HG03103 (cell line): ENCODE results near the gene ING3.

Experiments
- ATAC-seq: cut with Tn5 transposase; IDR thresholded peaks from one replicate; pipeline ENCODE4 v1.9.1; 2021; ENCODE audit warnings: low read depth; ENCODE audit not compliant: unreplicated experiment

The ING3 gene

GRCh38 chr7:120987683-120988590 lies 37.4 kb downstream of the ING3 start:
- peak; percentile 98 for ATAC-seq

- no peak for ATAC-seq
Observed at GRCh38 chr7:120988591-120989256, 38.1 kb downstream of the ING3 start, which contains the start of gene CPED1. Gene CPED1, plus strand, starts transcription at chr7:120988711. Its CDS starts 911 bp downstream, at chr7:120989622.

DNA sequence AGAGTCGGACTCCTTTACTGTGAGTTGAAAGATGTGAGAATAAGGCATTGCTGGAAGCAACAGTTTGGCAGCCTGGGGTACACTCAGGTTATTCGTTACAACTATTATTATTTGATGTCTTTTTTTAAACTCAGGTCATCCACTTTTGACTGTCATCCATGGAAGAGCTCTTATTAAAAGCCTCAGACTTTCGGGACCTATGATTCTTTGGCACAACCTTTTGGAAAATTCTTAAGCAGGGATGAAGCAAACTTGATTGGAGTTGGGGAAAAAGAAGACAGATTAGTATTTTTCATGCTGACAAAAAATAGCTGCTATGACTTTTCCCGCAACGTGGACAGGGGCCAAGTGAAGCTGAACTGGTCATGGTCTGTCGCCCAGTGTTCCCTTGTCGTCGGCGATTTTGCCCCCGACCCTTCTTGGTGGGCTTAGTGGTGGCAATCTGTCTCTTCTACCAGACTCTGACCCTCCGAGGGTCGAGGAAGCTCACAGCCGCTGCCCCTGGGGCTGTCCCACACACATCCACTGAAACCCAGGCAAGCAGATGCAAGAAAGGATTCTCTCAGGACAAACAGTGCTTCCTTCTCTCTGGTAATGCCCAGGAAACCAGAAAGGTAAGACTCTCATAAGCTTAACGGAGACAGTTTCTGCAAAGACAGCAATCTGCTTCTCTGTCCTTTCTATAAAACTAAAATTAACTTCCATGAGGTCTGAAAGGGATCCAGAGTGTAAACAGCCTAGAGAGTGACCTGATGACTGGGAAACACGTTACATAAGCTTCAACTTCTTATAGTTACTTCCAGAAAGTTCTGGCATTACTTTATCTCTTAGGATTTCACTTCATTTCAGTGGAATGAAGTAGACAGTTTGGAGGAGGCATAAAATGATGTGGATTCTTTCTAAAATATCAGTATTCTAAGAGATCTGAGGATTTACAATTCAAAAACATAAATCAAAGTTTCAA lies 39.0 kb downstream of the ING3 start:
- no peak for ATAC-seq

DNA sequence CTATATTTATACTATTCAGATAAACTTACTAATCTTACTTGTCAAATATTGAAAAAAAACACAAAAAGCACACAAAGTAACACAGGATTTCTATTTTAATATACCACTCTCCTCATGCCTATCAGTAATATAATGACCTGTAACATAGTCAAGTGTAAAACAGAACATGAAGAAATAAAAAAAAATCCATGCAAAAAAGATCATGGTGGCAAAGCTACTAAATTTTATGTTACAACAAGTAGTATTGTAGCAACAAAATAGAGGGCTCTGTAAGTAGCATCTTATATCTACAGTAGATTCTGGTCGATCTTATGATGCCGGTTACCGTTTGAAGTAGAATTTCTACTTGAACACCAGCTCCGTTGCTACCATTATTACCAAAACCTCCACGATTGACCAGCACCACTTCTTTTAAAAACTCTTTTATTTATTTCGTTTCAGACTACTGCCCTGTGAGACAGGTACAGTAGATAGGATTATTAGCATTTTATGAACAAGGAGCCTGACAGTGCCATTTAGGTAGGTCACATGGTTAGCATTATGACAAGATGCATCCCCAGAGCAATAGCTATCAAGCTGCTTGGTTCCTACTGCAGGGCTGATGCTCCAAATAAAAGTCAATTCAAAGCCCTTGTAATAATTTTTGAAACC lies 40.0 kb downstream of the ING3 start:
- no peak for ATAC-seq

- no peak for ATAC-seq
Observed at GRCh38 chr7:120991161-120991560, 40.6 kb downstream of the ING3 start.

DNA sequence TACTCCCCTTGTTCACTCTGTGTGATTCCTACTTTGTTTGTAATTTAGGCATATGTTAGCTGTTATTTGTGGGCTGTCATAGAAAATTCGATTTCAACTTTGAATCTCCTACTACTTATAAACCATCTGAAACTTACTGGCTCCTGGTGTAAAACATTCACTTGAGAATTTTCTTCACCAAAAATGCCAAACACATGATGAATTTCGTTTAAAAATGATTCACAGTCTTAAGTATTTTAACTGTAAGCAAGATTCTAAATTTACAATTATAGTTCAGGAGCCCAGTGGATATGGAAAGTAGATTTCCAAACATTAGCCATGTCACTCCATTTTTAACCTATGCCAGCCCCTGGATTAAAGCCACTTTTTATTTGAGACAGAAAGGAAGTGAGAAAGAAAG lies 41.0 kb downstream of the ING3 start:
- no peak for ATAC-seq

GRCh38 chr7:120992272-120992964 lies 41.8 kb downstream of the ING3 start:
- no peak for ATAC-seq

DNA sequence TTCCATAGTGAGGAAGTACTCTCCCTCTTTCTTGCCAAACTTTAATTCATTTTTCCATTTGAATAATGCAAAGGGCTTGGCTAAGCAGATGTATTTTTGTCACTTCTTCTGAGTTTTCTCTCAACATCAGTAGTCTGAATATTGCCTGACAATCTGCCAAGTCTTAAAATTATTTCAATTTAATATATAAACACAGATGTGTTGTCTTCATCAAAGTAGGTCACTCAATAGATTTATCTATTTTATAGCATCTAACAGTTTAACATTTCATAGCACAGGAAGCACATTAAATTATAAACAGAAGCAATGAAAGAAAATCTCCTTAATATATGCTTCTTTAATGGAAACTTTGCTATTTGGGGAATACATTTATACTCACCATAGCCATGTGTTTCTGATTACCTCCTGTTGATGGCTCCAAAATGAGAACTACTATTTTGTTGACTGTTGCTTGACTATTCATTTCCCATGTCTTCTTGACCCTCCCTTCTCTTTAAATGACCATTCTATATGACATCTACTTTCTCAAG lies 42.5 kb downstream of the ING3 start:
- no peak for ATAC-seq

DNA sequence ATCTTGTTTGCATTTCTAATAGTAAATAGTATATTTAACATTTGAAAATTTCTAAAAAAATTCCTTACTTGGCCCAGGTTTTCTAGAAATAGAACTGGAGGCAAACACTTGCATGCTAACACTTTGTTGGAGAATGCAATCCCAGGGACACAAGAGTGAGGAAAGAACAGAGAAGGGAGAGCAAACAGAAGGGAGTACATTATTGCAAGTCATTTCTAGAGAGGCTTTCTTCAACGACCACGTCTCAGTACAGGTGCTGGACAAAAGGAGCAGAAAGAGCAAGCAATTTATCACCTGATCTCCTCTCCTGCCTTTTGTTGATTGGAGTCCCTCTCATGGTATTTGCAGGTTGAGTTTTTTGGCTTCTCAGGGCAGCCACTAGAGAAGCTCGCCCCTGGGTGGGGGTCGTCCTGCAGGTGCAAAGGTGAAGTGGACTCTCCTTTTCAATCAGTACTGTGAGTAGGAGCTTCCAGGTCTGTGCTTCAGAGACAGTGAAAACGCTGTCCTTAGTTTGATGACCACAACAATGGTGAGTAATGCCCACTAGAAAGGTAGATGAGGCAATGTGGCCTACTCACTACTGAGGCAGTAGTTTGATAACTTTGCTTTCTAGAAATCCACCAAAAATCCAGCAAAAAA lies 43.1 kb downstream of the ING3 start:
- ATAC-seq, result no peak

- ATAC-seq, result no peak
Observed at GRCh38 chr7:120994512-120995410, 44.2 kb downstream of the ING3 start.

GRCh38 chr7:120995654-120996053 lies 45.1 kb downstream of the ING3 start:
- no peak for ATAC-seq

DNA sequence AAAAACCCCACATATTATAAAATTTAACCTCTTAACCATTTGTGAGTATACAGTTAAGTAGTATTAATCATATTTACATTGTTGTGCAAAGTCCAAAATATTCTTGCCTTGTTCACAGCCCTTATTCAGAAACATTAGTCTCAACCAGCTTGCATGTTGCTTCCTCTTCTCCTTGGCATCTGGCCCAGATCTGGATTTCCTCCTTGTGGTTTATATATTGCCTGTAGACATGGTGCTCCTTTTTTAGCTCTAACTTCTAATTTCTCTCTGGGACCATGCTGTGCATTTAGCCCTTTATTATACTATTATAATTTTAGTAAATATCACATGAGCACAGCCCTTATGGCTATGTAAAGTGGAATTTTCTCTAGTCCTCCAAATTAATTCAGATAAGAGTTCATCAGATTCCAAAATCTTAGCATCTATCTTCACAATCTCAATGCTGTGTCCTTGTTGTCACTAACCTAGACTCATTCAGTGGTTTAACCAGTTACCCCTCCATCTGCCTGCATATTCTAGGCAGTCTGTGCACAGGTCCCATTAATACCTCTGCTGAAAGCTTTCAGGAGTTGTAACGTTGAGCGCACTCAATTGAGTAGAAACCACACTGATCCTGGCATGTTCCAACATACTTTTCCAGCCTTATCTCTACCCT lies 45.9 kb downstream of the ING3 start:
- no peak for ATAC-seq

DNA sequence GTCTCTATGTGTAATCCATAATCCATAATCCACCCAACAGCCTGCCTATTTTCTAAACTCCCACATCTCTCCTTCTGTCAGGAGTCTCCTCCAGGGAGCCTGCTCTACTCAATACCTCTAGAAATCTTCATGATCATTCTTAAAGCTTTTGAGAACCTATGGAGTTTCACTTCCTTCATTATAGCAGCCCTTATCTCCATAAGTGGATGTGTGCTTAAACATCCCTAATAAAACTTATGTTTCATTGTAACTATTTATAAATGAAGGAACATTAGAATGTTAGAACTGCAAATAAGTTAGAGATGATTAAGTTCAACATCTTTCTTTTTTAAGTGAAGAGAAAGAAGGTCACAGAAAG lies 46.4 kb downstream of the ING3 start:
- no peak for ATAC-seq

DNA sequence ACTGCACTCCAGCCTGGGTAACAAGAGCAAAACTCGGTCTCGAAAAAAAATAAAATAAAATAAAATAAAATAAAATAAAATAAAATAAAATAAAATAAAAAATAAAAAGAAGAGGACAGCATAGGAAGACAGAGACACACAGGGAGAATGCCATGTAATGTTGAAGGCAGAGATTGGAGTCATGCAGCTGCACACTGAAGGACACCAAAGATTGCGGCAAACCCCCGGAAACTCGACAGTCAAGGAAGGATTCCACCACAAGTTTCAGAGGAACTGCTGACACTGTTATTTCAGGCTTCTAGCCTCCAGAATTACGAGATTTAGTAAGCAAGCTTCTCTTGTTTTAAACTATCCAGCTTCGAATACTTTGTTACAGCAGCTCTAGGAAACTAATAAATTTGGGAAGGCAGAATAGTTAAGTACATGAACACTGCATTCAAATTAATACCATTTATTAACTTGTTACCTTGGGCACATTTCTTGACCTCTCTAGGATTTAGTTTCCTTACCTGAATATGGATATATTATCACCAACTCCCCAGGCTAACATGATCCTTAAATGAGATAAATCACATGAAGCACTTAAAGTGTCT lies 47.4 kb downstream of the ING3 start:
- ATAC-seq, result no peak

- no peak for ATAC-seq
Observed at GRCh38 chr7:120998520-120998919, 47.9 kb downstream of the ING3 start.

- no peak for ATAC-seq
Observed at GRCh38 chr7:120998996-120999565, 48.5 kb downstream of the ING3 start.
